ENCODE data around the gene DHX57.
A peak's percentile ranks its signal among the peaks of the same experiment; 100 is the strongest.

The DHX57 gene

GRCh38 chr2:38751596-38752410, 123.9 kb downstream of the DHX57 start:
- peak; percentile 45 for DNase-seq (ENCODE audit: low spot score)

- DNase-seq (ENCODE audit: low spot score) = peak; percentile 94
Observed at GRCh38 chr2:38750891-38751595, 124.7 kb downstream of the DHX57 start, which contains the start of gene SRSF7. Gene SRSF7 (minus strand): TSS chr2:38751361. CDS start chr2:38751256, 105 bp downstream.

- peak; percentile 13 for DNase-seq (ENCODE audit: low spot score)
Observed at GRCh38 chr2:38750011-38750890, 125.5 kb downstream of the DHX57 start.

- no peak for DNase-seq (ENCODE audit: low spot score)
Observed at GRCh38 chr2:38748943-38749804, 126.6 kb downstream of the DHX57 start.

- no peak for DNase-seq (ENCODE audit: low spot score)
Observed at GRCh38 chr2:38748391-38748790, 127.3 kb downstream of the DHX57 start.

- DNase-seq (ENCODE audit: low spot score) = no peak
Observed at GRCh38 chr2:38747819-38748218, 127.9 kb downstream of the DHX57 start.

Measured in HuH-7 (cell line).